ENCODE results near the gene BHLHE23.

DNA sequence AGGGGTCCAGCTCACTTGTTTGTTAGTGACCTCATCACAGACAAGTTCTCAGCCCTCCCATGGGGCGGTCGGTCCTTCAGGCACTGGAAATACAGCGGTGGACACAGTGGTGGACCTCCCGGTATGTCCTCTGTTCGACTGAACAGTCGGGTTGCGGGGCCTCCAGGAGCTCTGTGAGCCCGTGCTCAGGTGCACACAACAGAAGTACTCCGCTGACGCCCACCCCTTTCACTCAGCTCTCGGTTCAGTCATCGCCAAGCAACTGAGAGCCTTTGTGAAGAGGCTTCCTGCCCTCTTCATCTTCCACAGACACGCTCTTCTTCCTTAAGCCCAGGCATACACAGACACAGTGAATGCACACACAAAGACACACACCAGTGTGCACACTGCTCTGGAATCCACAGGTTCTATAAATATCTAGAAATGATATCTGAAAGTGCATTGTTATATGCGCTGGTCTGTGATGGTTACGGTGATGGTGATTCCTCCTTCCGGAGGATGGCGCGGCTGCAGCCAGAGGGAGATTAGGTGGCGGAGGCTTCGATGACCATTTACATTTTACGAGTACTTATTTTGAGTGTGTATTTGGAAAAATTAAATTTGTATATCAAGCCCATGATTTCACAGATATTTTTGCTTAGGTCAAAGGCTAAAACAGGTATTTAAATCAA is 46.8 kb upstream of the BHLHE23 start:
- TF ChIP-seq, protein P1, sequence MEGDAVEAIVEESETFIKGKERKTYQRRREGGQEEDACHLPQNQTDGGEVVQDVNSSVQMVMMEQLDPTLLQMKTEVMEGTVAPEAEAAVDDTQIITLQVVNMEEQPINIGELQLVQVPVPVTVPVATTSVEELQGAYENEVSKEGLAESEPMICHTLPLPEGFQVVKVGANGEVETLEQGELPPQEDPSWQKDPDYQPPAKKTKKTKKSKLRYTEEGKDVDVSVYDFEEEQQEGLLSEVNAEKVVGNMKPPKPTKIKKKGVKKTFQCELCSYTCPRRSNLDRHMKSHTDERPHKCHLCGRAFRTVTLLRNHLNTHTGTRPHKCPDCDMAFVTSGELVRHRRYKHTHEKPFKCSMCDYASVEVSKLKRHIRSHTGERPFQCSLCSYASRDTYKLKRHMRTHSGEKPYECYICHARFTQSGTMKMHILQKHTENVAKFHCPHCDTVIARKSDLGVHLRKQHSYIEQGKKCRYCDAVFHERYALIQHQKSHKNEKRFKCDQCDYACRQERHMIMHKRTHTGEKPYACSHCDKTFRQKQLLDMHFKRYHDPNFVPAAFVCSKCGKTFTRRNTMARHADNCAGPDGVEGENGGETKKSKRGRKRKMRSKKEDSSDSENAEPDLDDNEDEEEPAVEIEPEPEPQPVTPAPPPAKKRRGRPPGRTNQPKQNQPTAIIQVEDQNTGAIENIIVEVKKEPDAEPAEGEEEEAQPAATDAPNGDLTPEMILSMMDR (IDR thresholded peaks at IDR 0.05), result no peak
- TF ChIP-seq POLR2A (IDR thresholded peaks at IDR 0.05), result no peak

All from thyroid gland (tissue), 4 donors.